NCI-H510A treated with DMSO at 0.1 percent for 48 hours (cell line): ENCODE results near the gene ABCC10.
A peak's percentile ranks its signal among the peaks of the same experiment; 100 is the strongest.

Source experiments
- DNase-seq: peaks from one replicate; lab custom pipeline; 2025; lab: John Stamatoyannopoulos, UW

ABCC10 gene

GRCh38 chr6:43468748-43469681 lies 41.7 kb downstream of the ABCC10 start:
- DNase-seq, result no peak

GRCh38 chr6:43469947-43470346 lies 42.6 kb downstream of the ABCC10 start:
- DNase-seq, result no peak

GRCh38 chr6:43471399-43471798 lies 44.1 kb downstream of the ABCC10 start:
- no peak for DNase-seq

GRCh38 chr6:43472515-43472914 lies 45.2 kb downstream of the ABCC10 start:
- DNase-seq, result no peak

GRCh38 chr6:43475516-43475915 lies 48.2 kb downstream of the ABCC10 start:
- no peak for DNase-seq

- no peak for DNase-seq
These were observed 49.4 kb downstream of the ABCC10 start for GRCh38 chr6:43476746-43477145.

GRCh38 chr6:43477235-43478007 lies 50.1 kb downstream of the ABCC10 start, which contains the start of gene TJAP1:
Gene TJAP1 (plus strand): TSS chr6:43477570. CDS start chr6:43499002, 21,432 bp downstream.
- DNase-seq, result peak; percentile 93

- DNase-seq, result no peak
These were observed 50.6 kb downstream of the ABCC10 start for GRCh38 chr6:43478008-43478372.

- DNase-seq, result no peak
These were observed 53.7 kb downstream of the ABCC10 start for GRCh38 chr6:43481075-43481474.

GRCh38 chr6:43481591-43482236 lies 54.4 kb downstream of the ABCC10 start:
- no peak for DNase-seq

- no peak for DNase-seq
These were observed 61.4 kb downstream of the ABCC10 start for GRCh38 chr6:43488667-43489276.

- no peak for DNase-seq
These were observed 62.1 kb downstream of the ABCC10 start for GRCh38 chr6:43489277-43490072.

- no peak for DNase-seq
These were observed 63.2 kb downstream of the ABCC10 start for GRCh38 chr6:43490523-43490939.

GRCh38 chr6:43491750-43492661 lies 64.7 kb downstream of the ABCC10 start:
- peak; percentile 65 for DNase-seq

- no peak for DNase-seq
These were observed 65.3 kb downstream of the ABCC10 start for GRCh38 chr6:43492673-43493072.

- no peak for DNase-seq
These were observed 65.9 kb downstream of the ABCC10 start for GRCh38 chr6:43493230-43493629.

GRCh38 chr6:43493833-43494232 lies 66.5 kb downstream of the ABCC10 start:
- no peak for DNase-seq

GRCh38 chr6:43494321-43494720 lies 67.0 kb downstream of the ABCC10 start:
- no peak for DNase-seq

GRCh38 chr6:43494766-43495165 lies 67.4 kb downstream of the ABCC10 start:
- no peak for DNase-seq

GRCh38 chr6:43495409-43495941 lies 68.1 kb downstream of the ABCC10 start:
- no peak for DNase-seq
